ENCODE results near the gene VPS36. TPM values are rescaled to one million over a fixed set of nuclear protein-coding genes. Genes with fewer than 3 reads are reported as not detected.
"Not testable (repeated sequence)": the region's sequence is repeated elsewhere in the genome, so short reads cannot be mapped to it uniquely, and the experiment has no call there.

VPS36 gene
- total and polyA plus RNA-seq, 2 of the 4 experiments (the other 2 are of a cell fraction): 14.8 to 16.7 TPM

GRCh38 chr13:52488763-52489162, 38.3 kb upstream of the VPS36 start:
- H3K27me3 ChIP-seq (ENCODE audit: control insufficient read depth, insufficient read depth, low read length); H3K9ac ChIP-seq (ENCODE audit: low read depth, low read length); H2BK20ac ChIP-seq (ENCODE audit: low read depth, low read length); intact Hi-C loops (cut with micrococcal nuclease); H3K4me1 ChIP-seq (ENCODE audit: control insufficient read depth, insufficient read depth, low read length); BruUV-seq (replicated peaks); H3K9me3 ChIP-seq (ENCODE audit: control insufficient read depth, insufficient read depth, low read length); H3K4me3 ChIP-seq (ENCODE audit: insufficient read depth, low read depth, low read length); H3K56ac ChIP-seq (ENCODE audit: extremely low read depth, insufficient read depth, low read length); H4K20me1 ChIP-seq (ENCODE audit: insufficient read depth, low read length); H3K14ac ChIP-seq (replicated peaks; ENCODE audit: low read depth, low read length); dilution Hi-C loops (cut with HindIII; ENCODE audit: low sequenced_read_pairs, unreplicated experiment); H3K18ac ChIP-seq (ENCODE audit: low read depth, low read length); H3K4ac ChIP-seq (ENCODE audit: low read depth, low read length); H3K23ac ChIP-seq (ENCODE audit: low read depth, low read length); H2BK120ac ChIP-seq (ENCODE audit: low read depth, low read length); H2BK15ac ChIP-seq (ENCODE audit: low read depth, low read length); POLR2A ChIA-PET (ENCODE audit: unreplicated experiment); H3K27ac ChIP-seq (ENCODE audit: insufficient read depth, low read length); H3K36me3 ChIP-seq (ENCODE audit: control insufficient read depth, insufficient read depth, low read length); H2AK9ac ChIP-seq (replicated peaks; ENCODE audit: low read depth, low read length, poor library complexity); CTCF ChIA-PET; H3K79me1 ChIP-seq (ENCODE audit: low read depth in 1 of 2, low read length in 2 of 2); H3K9me1 ChIP-seq (ENCODE audit: insufficient read depth, low read length); H3K4me2 ChIP-seq (ENCODE audit: low read depth, low read length); H4K8ac ChIP-seq (ENCODE audit: low read depth in 2 of 2, low read length in 2 of 2); H2AFZ ChIP-seq (replicated peaks; ENCODE audit: low read length, poor library complexity); ATAC-seq (ENCODE audit: low read depth); H2AK5ac ChIP-seq (ENCODE audit: low read depth, low read length); DNase-seq; H4K91ac ChIP-seq (ENCODE audit: insufficient read depth, low read depth, low read length); H2BK5ac ChIP-seq (ENCODE audit: low read depth, low read length, poor library complexity, severe bottlenecking); in situ Hi-C loops (cut with MboI; ENCODE audit: low sequenced_read_pairs); H4K5ac ChIP-seq (ENCODE audit: low read depth, low read length): not testable (repeated sequence)
- no CpG with 5 or more reads among the region's 22 CpGs for WGBS, 2 experiments (ENCODE audit: extremely low coverage in 2 of 2, insufficient read length in 1 of 2)

- H4K91ac ChIP-seq (ENCODE audit: insufficient read depth, low read depth, low read length); H3K18ac ChIP-seq (ENCODE audit: low read depth, low read length); H3K4ac ChIP-seq (ENCODE audit: low read depth, low read length); H3K56ac ChIP-seq (ENCODE audit: extremely low read depth, insufficient read depth, low read length); BruUV-seq (replicated peaks); H2BK20ac ChIP-seq (ENCODE audit: low read depth, low read length); H2BK120ac ChIP-seq (ENCODE audit: low read depth, low read length); H2BK5ac ChIP-seq (ENCODE audit: low read depth, low read length, poor library complexity, severe bottlenecking); H2AK9ac ChIP-seq (replicated peaks; ENCODE audit: low read depth, low read length, poor library complexity); H3K27ac ChIP-seq (ENCODE audit: insufficient read depth, low read length); intact Hi-C loops (cut with micrococcal nuclease); H4K20me1 ChIP-seq (ENCODE audit: insufficient read depth, low read length); H3K36me3 ChIP-seq (ENCODE audit: control insufficient read depth, insufficient read depth, low read length); in situ Hi-C loops (cut with MboI; ENCODE audit: low sequenced_read_pairs); DNase-seq; H2AK5ac ChIP-seq (ENCODE audit: low read depth, low read length); CTCF ChIA-PET; H3K14ac ChIP-seq (replicated peaks; ENCODE audit: low read depth, low read length); H3K23ac ChIP-seq (ENCODE audit: low read depth, low read length); H4K5ac ChIP-seq (ENCODE audit: low read depth, low read length); H3K27me3 ChIP-seq (ENCODE audit: control insufficient read depth, insufficient read depth, low read length); ATAC-seq (ENCODE audit: low read depth); H2AFZ ChIP-seq (replicated peaks; ENCODE audit: low read length, poor library complexity); H3K79me1 ChIP-seq (ENCODE audit: low read depth in 1 of 2, low read length in 2 of 2); dilution Hi-C loops (cut with HindIII; ENCODE audit: low sequenced_read_pairs, unreplicated experiment); H3K4me3 ChIP-seq (ENCODE audit: insufficient read depth, low read depth, low read length); H3K9ac ChIP-seq (ENCODE audit: low read depth, low read length); H3K9me3 ChIP-seq (ENCODE audit: control insufficient read depth, insufficient read depth, low read length); H2BK15ac ChIP-seq (ENCODE audit: low read depth, low read length); H3K9me1 ChIP-seq (ENCODE audit: insufficient read depth, low read length); H3K4me1 ChIP-seq (ENCODE audit: control insufficient read depth, insufficient read depth, low read length); H4K8ac ChIP-seq (ENCODE audit: low read depth in 2 of 2, low read length in 2 of 2); H3K4me2 ChIP-seq (ENCODE audit: low read depth, low read length): not testable (repeated sequence)
- POLR2A ChIA-PET (ENCODE audit: unreplicated experiment): interaction anchor here (0.6 kb wide), 1 partner anchor 239 kb away, joined by 4 read pairs; no protein-coding TSS in a partner anchor
- WGBS, 2 experiments (ENCODE audit: extremely low coverage in 2 of 2, insufficient read length in 1 of 2): no CpG with 5 or more reads among the region's 2 CpGs
Measured at GRCh38 chr13:52487078-52487477, 36.6 kb upstream of the VPS36 start.

All from IMR-90 (cell line).